MM.1S (cell line): ENCODE results near the gene RAC3.

ENCODE experiments used
- EZH2 ChIP-seq: fragments of 300-600 bp; sonication (generic); optimal IDR thresholded peaks from 2 replicates; pipeline ENCODE3; 2017; ENCODE audit warnings: low read depth, mild to moderate bottlenecking, antibody characterized with exemption, low read length, mixed read lengths
- EZH2phosphoT487 ChIP-seq: fragments of 300-600 bp; sonication (generic); IDR thresholded peaks from 2 replicates; pipeline ENCODE4 v1.6.1; 2018; ENCODE audit warnings: antibody characterized with exemption, low read length
- TF ChIP-seq, protein P1 (sequence below): fragments of 300-600 bp; sonication (generic); IDR thresholded peaks from 2 replicates; pipeline ENCODE4 v1.5.1; 2016; ENCODE audit warnings: antibody characterized with exemption, low read length, mixed read lengths

DNA sequence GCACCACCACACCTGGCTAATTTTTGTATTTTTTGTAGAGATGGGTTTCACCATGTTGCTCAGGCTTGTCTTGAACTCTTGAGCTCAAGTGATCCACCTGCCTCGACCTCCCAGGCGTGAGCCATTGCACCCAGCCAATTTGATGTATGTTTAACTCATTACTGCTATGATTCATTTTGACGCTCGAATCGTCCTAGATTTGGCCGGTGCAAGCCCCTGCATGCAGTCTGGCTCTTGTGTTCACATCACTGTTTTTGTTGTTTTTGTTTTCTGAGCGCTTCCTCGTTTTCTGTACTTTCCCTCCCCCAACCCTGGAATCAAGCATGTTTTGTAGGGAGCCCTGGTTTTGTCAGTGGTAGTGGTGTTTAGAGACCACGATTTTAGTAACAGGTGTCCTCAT is 42.0 kb downstream of the RAC3 start:
- TF ChIP-seq, protein P1, sequence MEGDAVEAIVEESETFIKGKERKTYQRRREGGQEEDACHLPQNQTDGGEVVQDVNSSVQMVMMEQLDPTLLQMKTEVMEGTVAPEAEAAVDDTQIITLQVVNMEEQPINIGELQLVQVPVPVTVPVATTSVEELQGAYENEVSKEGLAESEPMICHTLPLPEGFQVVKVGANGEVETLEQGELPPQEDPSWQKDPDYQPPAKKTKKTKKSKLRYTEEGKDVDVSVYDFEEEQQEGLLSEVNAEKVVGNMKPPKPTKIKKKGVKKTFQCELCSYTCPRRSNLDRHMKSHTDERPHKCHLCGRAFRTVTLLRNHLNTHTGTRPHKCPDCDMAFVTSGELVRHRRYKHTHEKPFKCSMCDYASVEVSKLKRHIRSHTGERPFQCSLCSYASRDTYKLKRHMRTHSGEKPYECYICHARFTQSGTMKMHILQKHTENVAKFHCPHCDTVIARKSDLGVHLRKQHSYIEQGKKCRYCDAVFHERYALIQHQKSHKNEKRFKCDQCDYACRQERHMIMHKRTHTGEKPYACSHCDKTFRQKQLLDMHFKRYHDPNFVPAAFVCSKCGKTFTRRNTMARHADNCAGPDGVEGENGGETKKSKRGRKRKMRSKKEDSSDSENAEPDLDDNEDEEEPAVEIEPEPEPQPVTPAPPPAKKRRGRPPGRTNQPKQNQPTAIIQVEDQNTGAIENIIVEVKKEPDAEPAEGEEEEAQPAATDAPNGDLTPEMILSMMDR, result no peak
- TF ChIP-seq EZH2 (no peak), EZH2phosphoT487 (no peak)
